OCI-LY7 (cell line): ENCODE measurements around the gene SND1. TPM values are rescaled to one million over a fixed set of nuclear protein-coding genes. Genes with fewer than 3 reads are reported as not detected.

ENCODE experiments used
- BruUV-seq: library from RNA; stranded (reverse); fragments of 400-500 nt; replicated peaks from 2 replicates; lab custom pipeline; 2021; lab: Mats Ljungman, UMichigan
- CTCF ChIA-PET: fragments of 300-600 bp; sonication (Branson Sonifier 250); formaldehyde crosslinking; loops from one replicate; lab custom pipeline; 2022; ENCODE audit warnings: antibody characterized with exemption; ENCODE audit not compliant: unreplicated experiment; lab: Charles Lee
- POLR2A ChIA-PET: fragments of 300-600 bp; sonication (Branson Sonifier 250); formaldehyde crosslinking; loops from one replicate; lab custom pipeline; 2022; ENCODE audit warnings: antibody characterized with exemption; lab: Charles Lee
- DNase-seq: peaks from one replicate; pipeline ENCODE4 v3.0.0-alpha.2; 2015; ENCODE audit warnings: low spot score
- H2AFZ ChIP-seq: fragments of 200-600 bp; sonication (generic), shearing (Covaris generic); 2 replicates; pipeline ENCODE4 v1.6.1; 2014; ENCODE audit warnings: mild to moderate bottlenecking, antibody characterized with exemption, low read length, moderate library complexity
- H3K27ac ChIP-seq: fragments of 200-600 bp; sonication (generic); 2 replicates; pipeline ENCODE4 v1.5.1; 2014; ENCODE audit warnings: mixed run types, low read depth, mild to moderate bottlenecking, moderate library complexity, low read length, inconsistent platforms; ENCODE audit not compliant: poor library complexity, severe bottlenecking
- H3K36me3 ChIP-seq: fragments of 200-600 bp; sonication (generic); 2 replicates; pipeline ENCODE4 v1.6.1; 2014; ENCODE audit warnings: mild to moderate bottlenecking, antibody characterized with exemption, low read length, moderate library complexity, mixed read lengths; ENCODE audit not compliant: insufficient read depth
- H3K4me1 ChIP-seq: fragments of 200-600 bp; sonication (generic); 2 replicates; pipeline ENCODE4 v1.5.1; 2014; ENCODE audit warnings: mild to moderate bottlenecking, low read length; ENCODE audit not compliant: insufficient read depth, poor library complexity, severe bottlenecking
- H3K4me2 ChIP-seq: fragments of 200-600 bp; sonication (generic); 2 replicates; pipeline ENCODE4 v1.6.1; 2014; ENCODE audit warnings: mild to moderate bottlenecking, low read length
- H3K4me3 ChIP-seq: fragments of 200-600 bp; sonication (generic); 2 replicates; pipeline ENCODE4 v1.5.1; 2014; ENCODE audit warnings: mild to moderate bottlenecking, low read depth, low read length; ENCODE audit not compliant: poor library complexity, severe bottlenecking
- H3K79me2 ChIP-seq: fragments of 200-600 bp; sonication (generic); 2 replicates; pipeline ENCODE4 v1.6.1; 2016; ENCODE audit warnings: low read depth, mild to moderate bottlenecking, low read length, moderate library complexity, mixed read lengths; ENCODE audit not compliant: insufficient read depth
- H3K9me2 ChIP-seq: fragments of 200-600 bp; sonication (generic); 2 replicates; pipeline ENCODE4 v1.6.1; 2016; ENCODE audit warnings: mild to moderate bottlenecking, low read length, mixed read lengths; ENCODE audit not compliant: insufficient read depth
- H3K9me3 ChIP-seq: fragments of 200-600 bp; sonication (generic); 2 replicates; pipeline ENCODE4 v1.6.1; 2014; ENCODE audit warnings: mild to moderate bottlenecking, mixed run types, low read length, mixed read lengths
- H4K20me1 ChIP-seq: fragments of 200-600 bp; sonication (generic); 2 replicates; pipeline ENCODE4 v1.6.1; 2014; ENCODE audit warnings: mild to moderate bottlenecking, antibody characterized with exemption, low read length, moderate library complexity, mixed read lengths; ENCODE audit not compliant: insufficient read depth
- EZH2phosphoT487 ChIP-seq: fragments of 200-600 bp; sonication (generic); IDR thresholded peaks from 2 replicates; pipeline ENCODE4 v1.6.1; 2018; ENCODE audit warnings: low read depth, borderline replicate concordance, mild to moderate bottlenecking, mixed run types, antibody characterized with exemption, low read length, moderate library complexity, mixed read lengths
- intact Hi-C: fragments of 100-400 bp; cut with micrococcal nuclease; formaldehyde crosslinking; loops from one replicate; pipeline ENCODE4 v1.10.0; 2022; ENCODE audit not compliant: unreplicated experiment
- total RNA-seq, 2 experiments: library from RNA; depleted of rRNA in 1 of 2; stranded (reverse); fragments of >200 nt in 1 of 2; shearing (Covaris generic) in 1 of 2; gene quantifications; 2 replicates each; pipeline ENCODE4 v1.2.3, GENCODE V29; 2014 to 2022
- TF ChIP-seq, protein P1 (sequence below): fragments of 200-600 bp; sonication (generic); conservative IDR thresholded peaks from 2 replicates; pipeline ENCODE4 v1.5.1; 2014; ENCODE audit warnings: mild to moderate bottlenecking, antibody characterized with exemption, low read length, moderate library complexity, mixed read lengths

The SND1 gene
- total RNA-seq, 2 experiments from 2014 or later: 111 to 221 TPM

DNA sequence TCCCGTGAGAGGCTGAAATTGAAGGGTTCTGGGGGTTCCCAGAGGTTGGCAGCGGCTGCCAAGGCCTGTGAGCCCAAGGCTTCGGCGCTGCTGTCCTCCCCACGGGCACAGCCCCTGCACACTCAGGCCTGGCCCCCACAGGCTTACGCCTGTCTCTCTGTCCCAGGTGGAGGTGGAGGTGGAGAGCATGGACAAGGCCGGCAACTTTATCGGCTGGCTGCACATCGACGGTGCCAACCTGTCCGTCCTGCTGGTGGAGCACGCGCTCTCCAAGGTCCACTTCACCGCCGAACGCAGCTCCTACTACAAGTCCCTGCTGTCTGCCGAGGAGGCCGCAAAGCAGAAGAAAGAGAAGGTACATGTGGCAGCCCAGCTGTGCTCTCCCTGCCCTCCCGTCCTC lies 422.3 kb downstream of the SND1 start:
- TF ChIP-seq EZH2phosphoT487: no peak
- TF ChIP-seq, protein P1, sequence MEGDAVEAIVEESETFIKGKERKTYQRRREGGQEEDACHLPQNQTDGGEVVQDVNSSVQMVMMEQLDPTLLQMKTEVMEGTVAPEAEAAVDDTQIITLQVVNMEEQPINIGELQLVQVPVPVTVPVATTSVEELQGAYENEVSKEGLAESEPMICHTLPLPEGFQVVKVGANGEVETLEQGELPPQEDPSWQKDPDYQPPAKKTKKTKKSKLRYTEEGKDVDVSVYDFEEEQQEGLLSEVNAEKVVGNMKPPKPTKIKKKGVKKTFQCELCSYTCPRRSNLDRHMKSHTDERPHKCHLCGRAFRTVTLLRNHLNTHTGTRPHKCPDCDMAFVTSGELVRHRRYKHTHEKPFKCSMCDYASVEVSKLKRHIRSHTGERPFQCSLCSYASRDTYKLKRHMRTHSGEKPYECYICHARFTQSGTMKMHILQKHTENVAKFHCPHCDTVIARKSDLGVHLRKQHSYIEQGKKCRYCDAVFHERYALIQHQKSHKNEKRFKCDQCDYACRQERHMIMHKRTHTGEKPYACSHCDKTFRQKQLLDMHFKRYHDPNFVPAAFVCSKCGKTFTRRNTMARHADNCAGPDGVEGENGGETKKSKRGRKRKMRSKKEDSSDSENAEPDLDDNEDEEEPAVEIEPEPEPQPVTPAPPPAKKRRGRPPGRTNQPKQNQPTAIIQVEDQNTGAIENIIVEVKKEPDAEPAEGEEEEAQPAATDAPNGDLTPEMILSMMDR: no peak
- DNase-seq: no peak
- H3K9me3 ChIP-seq: no peaks in the 10 kb centered on the region
- no peak overlapping the region for H3K4me2 ChIP-seq
- no peak overlapping the region for H3K27ac ChIP-seq
- no peaks in the 10 kb centered on the region for H3K9me2 ChIP-seq
- no TSS peak for BruUV-seq
- H3K36me3 ChIP-seq: no peaks in the 10 kb centered on the region; the same call in 1 of the 2 replicates
- H4K20me1 ChIP-seq: no peaks in the 10 kb centered on the region
- no peak overlapping the region for H3K4me3 ChIP-seq
- H3K79me2 ChIP-seq: no peaks in the 10 kb centered on the region
- intact Hi-C loops: no loop called here
- ChIA-PET CTCF (no interaction called here), POLR2A (interaction anchor here (0.7 to 1.3 kb wide), 2 partner anchors 9 to 663 kb away, joined by 3 read pairs; no protein-coding TSS in a partner anchor)
- no peaks in the 10 kb centered on the region for H3K4me1 ChIP-seq
- no peak overlapping the region for H2AFZ ChIP-seq

DNA sequence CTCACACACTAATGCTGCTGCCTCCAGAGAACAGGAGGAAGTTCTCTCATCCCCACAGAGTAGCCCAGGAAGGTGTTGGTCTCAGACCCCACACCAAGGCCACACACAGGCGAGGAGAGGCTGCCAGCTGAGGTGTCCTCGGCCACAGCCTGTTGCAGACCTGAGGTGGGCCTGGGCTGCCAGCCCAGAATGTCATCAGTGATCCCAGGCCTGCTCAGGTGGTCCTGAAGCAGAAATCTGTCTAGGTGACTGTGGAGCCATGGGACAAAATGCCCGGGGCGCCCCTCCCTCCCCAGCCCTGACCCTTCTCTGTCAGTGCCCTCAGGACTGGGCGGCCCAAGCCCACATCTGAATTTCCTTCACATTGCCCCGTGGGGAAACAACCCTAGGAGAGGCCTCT lies 422.7 kb downstream of the SND1 start:
- Histone ChIP-seq H3K4me1 (no peaks in the 10 kb centered on the region), H3K4me3 (no peak overlapping the region), H3K36me3 (no peaks in the 10 kb centered on the region; the same call in 1 of the 2 replicates), H3K79me2 (no peaks in the 10 kb centered on the region), H4K20me1 (no peaks in the 10 kb centered on the region), H3K4me2 (no peak overlapping the region), H2AFZ (no peak overlapping the region), H3K9me3 (no peaks in the 10 kb centered on the region), H3K9me2 (no peaks in the 10 kb centered on the region), H3K27ac (no peak overlapping the region)
- no peak for DNase-seq
- BruUV-seq: no TSS peak
- CTCF ChIA-PET: no interaction called here
- intact Hi-C loops: no loop called here
- POLR2A ChIA-PET: interaction anchor here (0.7 to 1.3 kb wide), 2 partner anchors 9 kb away, joined by 3 read pairs; no protein-coding TSS in a partner anchor
- no peak for TF ChIP-seq EZH2phosphoT487
- TF ChIP-seq, protein P1: no peak

DNA sequence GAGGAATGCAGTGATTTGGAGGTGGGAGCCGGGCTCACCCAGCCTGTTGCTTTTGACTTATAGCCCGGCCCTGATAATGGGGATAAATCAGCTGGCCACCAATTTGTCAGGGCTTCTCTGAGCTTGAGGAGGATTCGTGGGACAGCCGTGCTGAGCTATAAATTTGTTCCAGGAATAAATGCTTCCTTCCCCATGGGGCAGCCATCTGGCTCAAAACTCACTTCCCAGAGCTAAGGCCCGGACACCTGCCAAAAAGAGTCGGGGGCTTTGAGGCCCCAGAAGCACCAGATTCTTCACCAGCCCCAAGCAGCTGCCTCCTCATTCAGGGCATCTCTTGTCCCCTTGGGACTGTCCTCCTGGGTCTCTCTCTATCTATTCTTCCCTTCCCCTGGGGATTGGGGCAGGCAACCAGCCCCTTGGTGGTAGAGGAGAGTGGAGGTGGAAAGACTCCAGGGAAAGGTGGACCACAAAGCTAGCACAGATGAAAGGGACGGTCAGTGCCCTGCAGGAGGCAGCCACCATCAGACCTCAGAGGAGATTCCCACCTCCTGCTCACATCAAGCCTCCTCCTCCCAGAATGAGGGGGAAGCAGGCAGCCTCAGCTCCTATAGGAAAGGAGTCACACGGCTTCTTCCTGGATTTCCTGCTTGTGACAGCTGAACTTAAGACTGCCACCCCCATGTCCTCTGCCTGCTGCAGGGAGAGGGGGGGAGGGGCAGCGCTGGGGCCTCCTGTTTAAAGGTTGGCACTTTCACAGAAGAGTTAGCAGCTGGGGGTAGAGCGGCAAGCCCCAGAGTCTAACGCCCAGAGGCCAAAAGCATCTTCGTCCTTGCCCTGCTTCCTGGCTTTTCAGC lies 423.5 kb downstream of the SND1 start:
- H3K9me2 ChIP-seq: no peaks in the 10 kb centered on the region
- H3K9me3 ChIP-seq: no peaks in the 10 kb centered on the region
- DNase-seq: no peak
- POLR2A ChIA-PET: interaction anchor here (0.7 kb wide), 1 partner anchor 9 kb away, joined by 3 read pairs; no protein-coding TSS in a partner anchor
- H2AFZ ChIP-seq: no peak overlapping the region
- BruUV-seq: no TSS peak
- no peak overlapping the region for H3K4me2 ChIP-seq
- H3K79me2 ChIP-seq: no peaks in the 10 kb centered on the region
- CTCF ChIA-PET: no interaction called here
- no peak overlapping the region for H3K4me3 ChIP-seq
- no peaks in the 10 kb centered on the region for H3K4me1 ChIP-seq
- TF ChIP-seq, protein P1: no peak
- TF ChIP-seq EZH2phosphoT487: no peak
- no peaks in the 10 kb centered on the region for H4K20me1 ChIP-seq
- intact Hi-C loops: no loop called here
- H3K36me3 ChIP-seq: no peaks in the 10 kb centered on the region; the same call in 1 of the 2 replicates
- H3K27ac ChIP-seq: no peak overlapping the region
